PC-9 (cell line): ENCODE measurements around the gene PDE4B.

Source experiments
- EZH2 ChIP-seq: fragments of 200-600 bp; sonication (generic); IDR thresholded peaks from 2 replicates; pipeline ENCODE4 v1.8.0; 2017; ENCODE audit warnings: antibody characterized with exemption, low read depth
- TF ChIP-seq, protein P1 (sequence below): fragments of 200-600 bp; sonication (generic); conservative IDR thresholded peaks from 2 replicates; pipeline ENCODE4 v1.6.1; 2017; ENCODE audit warnings: mixed run types, antibody characterized with exemption, mild to moderate bottlenecking, moderate library complexity

DNA sequence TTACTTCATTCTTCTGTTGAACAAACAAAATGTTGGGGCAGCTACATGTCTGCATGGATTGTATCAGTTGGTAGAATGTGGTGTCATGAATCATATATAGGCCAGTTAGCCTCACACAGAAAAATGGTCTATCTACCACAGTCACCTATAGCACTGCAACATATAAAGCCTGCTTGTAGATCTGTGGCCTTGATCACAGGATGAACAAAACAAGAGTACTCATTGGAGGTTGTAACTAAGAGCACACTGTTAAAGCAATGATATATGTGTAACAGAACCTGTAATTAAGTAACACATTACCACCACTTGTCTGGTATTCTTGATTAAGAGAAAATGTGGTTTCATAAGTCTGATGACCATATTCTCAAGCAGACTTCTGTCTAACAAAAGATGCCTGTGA, 573.9 kb downstream of the PDE4B start:
- no peak for TF ChIP-seq EZH2
- TF ChIP-seq, protein P1, sequence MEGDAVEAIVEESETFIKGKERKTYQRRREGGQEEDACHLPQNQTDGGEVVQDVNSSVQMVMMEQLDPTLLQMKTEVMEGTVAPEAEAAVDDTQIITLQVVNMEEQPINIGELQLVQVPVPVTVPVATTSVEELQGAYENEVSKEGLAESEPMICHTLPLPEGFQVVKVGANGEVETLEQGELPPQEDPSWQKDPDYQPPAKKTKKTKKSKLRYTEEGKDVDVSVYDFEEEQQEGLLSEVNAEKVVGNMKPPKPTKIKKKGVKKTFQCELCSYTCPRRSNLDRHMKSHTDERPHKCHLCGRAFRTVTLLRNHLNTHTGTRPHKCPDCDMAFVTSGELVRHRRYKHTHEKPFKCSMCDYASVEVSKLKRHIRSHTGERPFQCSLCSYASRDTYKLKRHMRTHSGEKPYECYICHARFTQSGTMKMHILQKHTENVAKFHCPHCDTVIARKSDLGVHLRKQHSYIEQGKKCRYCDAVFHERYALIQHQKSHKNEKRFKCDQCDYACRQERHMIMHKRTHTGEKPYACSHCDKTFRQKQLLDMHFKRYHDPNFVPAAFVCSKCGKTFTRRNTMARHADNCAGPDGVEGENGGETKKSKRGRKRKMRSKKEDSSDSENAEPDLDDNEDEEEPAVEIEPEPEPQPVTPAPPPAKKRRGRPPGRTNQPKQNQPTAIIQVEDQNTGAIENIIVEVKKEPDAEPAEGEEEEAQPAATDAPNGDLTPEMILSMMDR, result no peak
